ENCODE data around the gene TADA1. TPM values are rescaled to one million over a fixed set of nuclear protein-coding genes. Genes with fewer than 3 reads are reported as not detected.
A peak's percentile ranks its signal among the peaks of the same experiment; 100 is the strongest.

TADA1 gene
- total and polyA plus RNA-seq, 8 donors, result 2.8 to 8.2 (median 4.0) TPM

DNA sequence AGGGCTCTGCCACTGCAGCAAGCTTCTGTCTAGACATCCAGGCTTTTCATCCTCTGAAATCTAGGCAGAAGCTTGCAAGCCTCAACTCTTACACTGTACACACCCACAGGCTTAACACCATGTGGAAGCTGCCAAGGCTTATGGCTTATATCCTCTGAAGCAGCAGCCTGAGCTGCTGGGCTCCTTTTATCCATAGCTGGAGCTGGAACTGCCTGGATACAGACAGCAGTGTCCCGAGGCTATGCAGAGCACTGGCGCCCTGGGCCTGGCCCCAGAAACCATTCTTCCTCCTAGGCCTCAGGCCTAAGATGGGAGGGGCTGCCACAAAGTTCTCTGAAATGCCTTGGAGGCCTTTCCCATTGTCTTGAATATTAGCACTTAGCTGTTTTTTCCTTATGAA lies 56.1 kb downstream of the TADA1 start:
- Histone ChIP-seq H3K36me3 (no peaks in the 10 kb centered on the region), H3K27ac (no peak overlapping the region), H3K9me3 (no peaks in the 10 kb centered on the region), H3K27me3 (no peaks in the 10 kb centered on the region), H3K4me3 (no peak overlapping the region), H3K4me1 (peaks cover 0 to 2% (median 0%) of the 10 kb centered on the region in 3 donors)
- intact Hi-C loops (cut with DNase I), result no loop called here
- FAIRE-seq (no peak), DNase-seq (no peak), ATAC-seq (no peak)
- 85 to 90% methylated on average over 2 of the region's 2 CpGs for WGBS, 2 donors
- TF ChIP-seq, protein P1, sequence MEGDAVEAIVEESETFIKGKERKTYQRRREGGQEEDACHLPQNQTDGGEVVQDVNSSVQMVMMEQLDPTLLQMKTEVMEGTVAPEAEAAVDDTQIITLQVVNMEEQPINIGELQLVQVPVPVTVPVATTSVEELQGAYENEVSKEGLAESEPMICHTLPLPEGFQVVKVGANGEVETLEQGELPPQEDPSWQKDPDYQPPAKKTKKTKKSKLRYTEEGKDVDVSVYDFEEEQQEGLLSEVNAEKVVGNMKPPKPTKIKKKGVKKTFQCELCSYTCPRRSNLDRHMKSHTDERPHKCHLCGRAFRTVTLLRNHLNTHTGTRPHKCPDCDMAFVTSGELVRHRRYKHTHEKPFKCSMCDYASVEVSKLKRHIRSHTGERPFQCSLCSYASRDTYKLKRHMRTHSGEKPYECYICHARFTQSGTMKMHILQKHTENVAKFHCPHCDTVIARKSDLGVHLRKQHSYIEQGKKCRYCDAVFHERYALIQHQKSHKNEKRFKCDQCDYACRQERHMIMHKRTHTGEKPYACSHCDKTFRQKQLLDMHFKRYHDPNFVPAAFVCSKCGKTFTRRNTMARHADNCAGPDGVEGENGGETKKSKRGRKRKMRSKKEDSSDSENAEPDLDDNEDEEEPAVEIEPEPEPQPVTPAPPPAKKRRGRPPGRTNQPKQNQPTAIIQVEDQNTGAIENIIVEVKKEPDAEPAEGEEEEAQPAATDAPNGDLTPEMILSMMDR (IDR thresholded peaks at IDR 0.05), result no peak

GRCh38 chr1:166814611-166815010 lies 61.5 kb downstream of the TADA1 start:
- TF ChIP-seq, protein P1 (IDR thresholded peaks at IDR 0.05), result no peak
- Histone ChIP-seq H3K27me3 (no peaks in the 10 kb centered on the region), H3K4me1 (peaks cover 7 to 20% (median 20%) of the 10 kb centered on the region in 3 donors), H3K36me3 (no peaks in the 10 kb centered on the region), H3K4me3 (no peak overlapping the region), H3K27ac (peak overlapping the region in 1 of 4 donors; percentile 20), H3K9me3 (no peaks in the 10 kb centered on the region)
- intact Hi-C loops (cut with DNase I), result no loop called here
- ATAC-seq (peak; percentile 64 to 88 (median 78)), DNase-seq (no peak), FAIRE-seq (no peak)
- WGBS, 2 donors, result 9 to 19% methylated on average over 2 of the region's 2 CpGs

- ATAC-seq (peak; percentile 84 to 94 (median 91)), FAIRE-seq (no peak), DNase-seq (no peak)
- Histone ChIP-seq H3K9me3 (no peaks in the 10 kb centered on the region), H3K4me1 (peaks cover 7 to 20% (median 20%) of the 10 kb centered on the region in 3 donors), H3K27me3 (no peaks in the 10 kb centered on the region), H3K36me3 (no peaks in the 10 kb centered on the region), H3K27ac (peak overlapping the region in 1 of 4 donors; percentile 25), H3K4me3 (no peak overlapping the region)
- TF ChIP-seq, protein P1 (IDR thresholded peaks at IDR 0.05), result no peak
- WGBS, 2 donors, result 9% methylated on average over 2 of the region's 2 CpGs
- intact Hi-C loops (cut with DNase I), result no loop called here
Observed at GRCh38 chr1:166813508-166814223, 62.4 kb downstream of the TADA1 start.

DNA sequence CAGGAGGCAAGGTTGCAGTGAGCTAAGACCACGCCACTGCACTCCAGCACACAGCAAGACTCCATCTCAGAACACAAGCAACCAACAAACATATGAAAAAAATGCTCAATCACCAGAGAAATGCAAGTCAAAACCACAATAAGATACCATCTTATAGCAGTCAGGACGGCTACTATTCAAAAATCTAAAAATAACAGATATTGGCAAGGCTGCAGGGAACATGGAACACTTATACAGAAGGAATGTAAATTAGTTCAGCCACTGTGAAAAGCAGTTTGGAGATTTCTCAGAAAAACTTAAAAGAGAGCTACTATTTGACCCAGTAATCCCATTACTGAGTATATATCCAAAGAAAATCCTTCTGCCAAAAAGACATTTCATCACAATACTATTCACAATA lies 64.4 kb downstream of the TADA1 start:
- WGBS, 2 donors, result 64 to 72% methylated on average over 2 of the region's 2 CpGs
- FAIRE-seq, result no peak

More for the DNA sequence above, 64.4 kb downstream of the TADA1 start:
- no peaks in the 10 kb centered on the region for H3K9me3 ChIP-seq
- peaks cover 7 to 20% (median 20%) of the 10 kb centered on the region in 3 donors for H3K4me1 ChIP-seq
- intact Hi-C loops (cut with DNase I), result no loop called here
- TF ChIP-seq, protein P1 (IDR thresholded peaks at IDR 0.05), result no peak
- H3K36me3 ChIP-seq, result no peaks in the 10 kb centered on the region
- no peaks in the 10 kb centered on the region for H3K27me3 ChIP-seq
- no peak for ATAC-seq
- no peak overlapping the region for H3K27ac ChIP-seq
- no peak overlapping the region for H3K4me3 ChIP-seq
- no peak for DNase-seq
